Liver (tissue), 3 donors: ENCODE results near the gene LPAR1.

Source experiments
- CTCF ChIP-seq: fragments of 150-350 bp; IDR thresholded peaks from 2 replicates; pipeline ENCODE4 v1.5.1; 2017; ENCODE audit warnings: improper control_type of control experiment, low read depth, low read length; ENCODE audit not compliant: missing input control
- JUND ChIP-seq, 2 donors: IDR thresholded peaks; 2 replicates each; pipeline ENCODE4 v1.6.1; 2016; ENCODE audit warnings: antibody characterized with exemption in 2 of 2
- donor health status: healthy.
- donor health status: healthy.

DNA sequence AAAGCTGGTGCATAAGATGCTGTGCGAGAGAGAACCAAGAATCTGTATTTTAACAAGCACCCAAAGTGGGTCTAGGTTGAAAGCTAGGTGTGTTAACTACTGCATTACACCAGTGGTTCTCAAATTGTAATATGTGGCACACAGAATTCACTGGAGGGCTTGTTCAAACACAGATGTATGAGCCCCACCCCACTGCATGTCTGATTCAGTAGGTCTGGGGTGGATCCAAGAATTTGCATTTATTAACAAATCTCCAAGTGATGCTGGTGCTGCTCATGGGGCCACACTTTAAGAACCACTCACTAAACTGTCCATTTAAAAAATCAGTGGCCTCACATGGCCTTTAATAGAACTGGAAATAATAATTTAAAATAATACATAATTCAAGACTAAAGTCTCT lies 40.4 kb downstream of the LPAR1 start:
- no peak for TF ChIP-seq CTCF
- no peak for TF ChIP-seq JUND (IDR thresholded peaks at IDR 0.05)
